Measurements from ENCODE around the gene LCK. TPM values are rescaled to one million over a fixed set of nuclear protein-coding genes. Genes with fewer than 3 reads are reported as not detected.

LCK gene
- total RNA-seq, 6 experiments from 2014 or later, result not detected

- no peak for DNase-seq
- H3K27me3 Mint-ChIP-seq (ENCODE audit: insufficient read depth), result peaks cover 1% of the 10 kb centered on the region; the same call in 1 of the 2 replicates
- peaks cover 15% of the 10 kb centered on the region for H3K36me3 Mint-ChIP-seq (ENCODE audit: low read depth)
- no peak for TF ChIP-seq CTCF (IDR thresholded peaks at IDR 0.05)
- no peak overlapping the region for H3K27ac Mint-ChIP-seq
- no peak overlapping the region for H3K4me3 Mint-ChIP-seq
- H3K9me3 Mint-ChIP-seq, result no peaks in the 10 kb centered on the region; the same call in 1 of the 2 replicates
- H3K4me1 Mint-ChIP-seq (ENCODE audit: low read depth), result peaks cover 32% of the 10 kb centered on the region
Observed at GRCh38 chr1:32309960-32310359, 58.9 kb downstream of the LCK start.

GRCh38 chr1:32311709-32312393 is 60.8 kb downstream of the LCK start:
- TF ChIP-seq CTCF (IDR thresholded peaks at IDR 0.05), result no peak
- Mint-ChIP-seq H3K27me3 (ENCODE audit: insufficient read depth) (peaks cover 1% of the 10 kb centered on the region; the same call in 1 of the 2 replicates), H3K4me1 (ENCODE audit: low read depth) (peaks cover 42% of the 10 kb centered on the region), H3K4me3 (no peak overlapping the region), H3K36me3 (ENCODE audit: low read depth) (peaks cover 14% of the 10 kb centered on the region), H3K27ac (no peak overlapping the region), H3K9me3 (no peaks in the 10 kb centered on the region)
- no peak for DNase-seq

- no peak overlapping the region for H3K4me3 Mint-ChIP-seq
- no peaks in the 10 kb centered on the region for H3K27me3 Mint-ChIP-seq (ENCODE audit: insufficient read depth)
- DNase-seq, result no peak
- no peaks in the 10 kb centered on the region for H3K9me3 Mint-ChIP-seq
- H3K4me1 Mint-ChIP-seq (ENCODE audit: low read depth), result peaks cover 15% of the 10 kb centered on the region
- TF ChIP-seq CTCF (IDR thresholded peaks at IDR 0.05), result no peak
- H3K36me3 Mint-ChIP-seq (ENCODE audit: low read depth), result peaks cover 9% of the 10 kb centered on the region; the same call in 1 of the 2 replicates
- H3K27ac Mint-ChIP-seq, result no peak overlapping the region
Observed at GRCh38 chr1:32316903-32317277, 65.8 kb downstream of the LCK start.

GRCh38 chr1:32318127-32318869 is 67.2 kb downstream of the LCK start:
- Mint-ChIP-seq H3K36me3 (ENCODE audit: low read depth) (peaks cover 9% of the 10 kb centered on the region; the same call in 1 of the 2 replicates), H3K4me3 (no peak overlapping the region), H3K27ac (no peak overlapping the region), H3K4me1 (ENCODE audit: low read depth) (peaks cover 19% of the 10 kb centered on the region), H3K9me3 (no peaks in the 10 kb centered on the region), H3K27me3 (ENCODE audit: insufficient read depth) (no peaks in the 10 kb centered on the region)
- DNase-seq, result no peak
- no peak for TF ChIP-seq CTCF (IDR thresholded peaks at IDR 0.05)

GRCh38 chr1:32321712-32322291 is 70.7 kb downstream of the LCK start:
- Mint-ChIP-seq H3K27me3 (ENCODE audit: insufficient read depth) (no peaks in the 10 kb centered on the region), H3K36me3 (ENCODE audit: low read depth) (peaks cover 2% of the 10 kb centered on the region), H3K27ac (no peak overlapping the region), H3K4me1 (ENCODE audit: low read depth) (peaks cover 6% of the 10 kb centered on the region), H3K4me3 (no peak overlapping the region), H3K9me3 (no peaks in the 10 kb centered on the region)
- TF ChIP-seq CTCF (IDR thresholded peaks at IDR 0.05), result no peak
- no peak for DNase-seq
